Left lung (tissue), 10 donors: ENCODE results near the gene PGBD5. TPM values are rescaled to one million over a fixed set of nuclear protein-coding genes. Genes with fewer than 3 reads are reported as not detected.
"Not testable (repeated sequence)": the region's sequence is repeated elsewhere in the genome, so short reads cannot be mapped to it uniquely, and the experiment has no call there.

ENCODE experiments used
- ATAC-seq: fragments of 200-7000 bp; cut with Tn5 transposase; one replicate; pipeline ENCODE4 v1.9.1; 2020; ENCODE audit warnings: moderate library complexity
- DNase-seq, 4 donors: peaks; one replicate each; pipeline ENCODE4 v3.0.0-alpha.2; 2013 to 2020
- H3K27ac ChIP-seq, 2 donors: fragments of 200-600 bp; sonication (generic) in 1 of 2; one replicate each; pipeline versions ENCODE4 v1.5.0 to v1.8.0; 2020 to 2021
- H3K27me3 ChIP-seq, 2 donors: fragments of 200-600 bp; sonication (generic) in 1 of 2; one replicate each; pipeline versions ENCODE4 v1.5.0 to v1.8.0; 2020 to 2021
- H3K36me3 ChIP-seq, 2 donors: fragments of 200-600 bp; sonication (generic) in 1 of 2; one replicate each; pipeline versions ENCODE4 v1.5.0 to v1.8.0; 2020 to 2021
- H3K4me1 ChIP-seq, 2 donors: fragments of 200-600 bp; one replicate each; pipeline ENCODE4 v1.8.0; 2021
- H3K4me3 ChIP-seq, 2 donors: fragments of 200-600 bp; sonication (generic) in 1 of 2; one replicate each; pipeline versions ENCODE4 v1.5.0 to v1.8.0; 2020 to 2021; ENCODE audit warnings: mild to moderate bottlenecking in 1 of 2
- H3K9me3 ChIP-seq, 2 donors: fragments of 200-600 bp; sonication (generic) in 1 of 2; one replicate each; pipeline versions ENCODE4 v1.5.0 to v1.8.0; 2020 to 2021
- intact Hi-C, 2 donors: fragments of 100-400 bp; cut with DNase I; formaldehyde crosslinking; loops; one replicate each; pipeline versions ENCODE4 v1.11.2 to v1.14.2; 2022
- polyA plus RNA-seq, 6 donors: library from polyadenylated mRNA; unstranded; fragments of 120-200 nt; gene quantifications; one replicate each; pipeline ENCODE4 v1.2.1, GENCODE V29; 2013; ENCODE audit not compliant: insufficient read length in 6 of 6
- total RNA-seq, 2 donors: library from RNA; stranded (reverse); fragmentation: NEBNext Ultra II Directional; extraction: Animal tissue kit (Norgen Biotek cat#: 25700); gene quantifications; one replicate each; pipeline ENCODE4 v1.2.1, GENCODE V29; 2021
- TF ChIP-seq, protein P1 (sequence below), 2 donors: fragments of 200-600 bp; sonication (generic) in 1 of 2; IDR thresholded peaks; one replicate each; pipeline versions ENCODE4 v1.5.0 to v1.8.0; 2021; ENCODE audit warnings: antibody characterized with exemption in 2 of 2
- donor health status: DM: no; HTN: yes; CAD: no.
- donor health status: DM: no; HTN: no; CAD: no.

Gene PGBD5
- total and polyA plus RNA-seq, 8 donors = 2.3 to 10.1 (median 4.8) TPM

DNA sequence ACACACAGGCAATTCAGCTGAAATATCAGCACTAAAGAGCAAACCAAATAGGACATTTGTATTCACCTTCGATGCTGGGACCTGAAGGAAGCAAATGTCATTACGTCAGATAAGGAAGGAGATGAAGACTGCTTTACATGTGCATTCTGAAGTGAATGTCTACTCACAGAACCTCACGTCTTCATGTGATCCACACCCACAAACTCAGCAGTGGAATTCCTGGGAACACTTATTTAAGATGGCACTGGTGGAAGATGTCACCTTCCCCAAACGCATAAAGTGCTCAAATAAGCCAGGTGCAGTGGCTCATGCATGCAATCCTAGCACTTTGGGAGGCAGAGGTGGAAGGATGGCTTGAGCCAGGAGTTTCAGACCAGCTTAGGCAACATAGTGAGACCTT, 11.4 kb downstream of the PGBD5 start:
- TF ChIP-seq, protein P1, sequence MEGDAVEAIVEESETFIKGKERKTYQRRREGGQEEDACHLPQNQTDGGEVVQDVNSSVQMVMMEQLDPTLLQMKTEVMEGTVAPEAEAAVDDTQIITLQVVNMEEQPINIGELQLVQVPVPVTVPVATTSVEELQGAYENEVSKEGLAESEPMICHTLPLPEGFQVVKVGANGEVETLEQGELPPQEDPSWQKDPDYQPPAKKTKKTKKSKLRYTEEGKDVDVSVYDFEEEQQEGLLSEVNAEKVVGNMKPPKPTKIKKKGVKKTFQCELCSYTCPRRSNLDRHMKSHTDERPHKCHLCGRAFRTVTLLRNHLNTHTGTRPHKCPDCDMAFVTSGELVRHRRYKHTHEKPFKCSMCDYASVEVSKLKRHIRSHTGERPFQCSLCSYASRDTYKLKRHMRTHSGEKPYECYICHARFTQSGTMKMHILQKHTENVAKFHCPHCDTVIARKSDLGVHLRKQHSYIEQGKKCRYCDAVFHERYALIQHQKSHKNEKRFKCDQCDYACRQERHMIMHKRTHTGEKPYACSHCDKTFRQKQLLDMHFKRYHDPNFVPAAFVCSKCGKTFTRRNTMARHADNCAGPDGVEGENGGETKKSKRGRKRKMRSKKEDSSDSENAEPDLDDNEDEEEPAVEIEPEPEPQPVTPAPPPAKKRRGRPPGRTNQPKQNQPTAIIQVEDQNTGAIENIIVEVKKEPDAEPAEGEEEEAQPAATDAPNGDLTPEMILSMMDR (IDR thresholded peaks at IDR 0.05) = no peak

DNA sequence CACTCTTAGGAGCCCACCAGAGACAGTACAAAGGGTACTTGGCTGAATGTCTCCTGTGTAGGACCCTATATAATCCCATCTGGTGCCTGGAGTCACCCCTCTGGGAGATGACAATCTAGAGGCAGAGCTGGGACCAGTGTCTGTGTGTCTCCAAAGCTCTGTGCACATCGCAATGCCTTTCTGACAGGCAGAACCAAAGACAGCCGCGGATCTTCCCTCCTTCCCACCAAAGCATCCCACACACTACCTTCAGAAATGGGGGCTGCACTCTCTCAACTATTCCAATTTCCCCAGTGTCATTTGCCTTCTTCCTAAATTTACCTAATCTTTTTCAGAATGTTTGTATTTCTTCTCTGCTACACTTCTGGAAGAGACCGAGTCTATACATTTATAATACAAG, 12.0 kb downstream of the PGBD5 start:
- no peaks in the 10 kb centered on the region for H3K36me3 ChIP-seq
- no peak overlapping the region for H3K4me3 ChIP-seq
- no peak overlapping the region for H3K27ac ChIP-seq
- H3K27me3 ChIP-seq = peaks cover 0 to 22% of the 10 kb centered on the region in 2 donors
- no peaks in the 10 kb centered on the region for H3K4me1 ChIP-seq
- no peaks in the 10 kb centered on the region for H3K9me3 ChIP-seq
- ATAC-seq (no peak), DNase-seq (no peak)
- TF ChIP-seq, protein P1 (IDR thresholded peaks at IDR 0.05) = no peak
- intact Hi-C loops = no loop called here

More for the DNA sequence above, 11.4 kb downstream of the PGBD5 start:
- H3K27me3 ChIP-seq = peaks cover 0 to 28% of the 10 kb centered on the region in 2 donors
- H3K27ac ChIP-seq = no peak overlapping the region
- intact Hi-C loops = no loop called here
- H3K4me3 ChIP-seq = no peak overlapping the region
- DNase-seq (no peak), ATAC-seq (no peak)
- no peaks in the 10 kb centered on the region for H3K36me3 ChIP-seq
- no peaks in the 10 kb centered on the region for H3K4me1 ChIP-seq
- H3K9me3 ChIP-seq = no peaks in the 10 kb centered on the region

DNA sequence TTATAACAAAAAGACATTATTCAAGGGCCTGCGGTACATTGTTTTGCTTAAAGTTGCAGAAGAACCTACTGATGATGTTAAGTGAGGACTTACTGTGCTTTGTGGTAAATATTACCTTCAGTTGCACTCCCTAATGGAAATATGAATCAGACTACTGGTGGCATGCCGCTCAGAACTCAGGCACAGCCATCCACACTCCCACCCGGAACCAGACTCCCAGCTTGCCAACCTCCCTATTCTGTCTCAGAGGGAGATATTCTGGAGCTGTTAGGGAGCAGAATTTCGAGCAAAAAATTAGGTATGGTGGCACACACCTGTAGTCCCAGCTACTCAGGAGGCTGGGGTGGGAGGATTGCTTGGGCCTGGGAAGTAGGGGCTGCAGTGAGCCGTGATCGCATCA, 13.1 kb downstream of the PGBD5 start:
- TF ChIP-seq, protein P1 (IDR thresholded peaks at IDR 0.05) = no peak
- H3K27ac ChIP-seq = no peak overlapping the region
- intact Hi-C loops = no loop called here
- no peak for ATAC-seq
- no peaks in the 10 kb centered on the region for H3K36me3 ChIP-seq
- peaks cover 0 to 19% of the 10 kb centered on the region in 2 donors for H3K27me3 ChIP-seq
- no peaks in the 10 kb centered on the region for H3K9me3 ChIP-seq
- H3K4me1 ChIP-seq = no peaks in the 10 kb centered on the region
- DNase-seq = no peak
- no peak overlapping the region for H3K4me3 ChIP-seq

DNA sequence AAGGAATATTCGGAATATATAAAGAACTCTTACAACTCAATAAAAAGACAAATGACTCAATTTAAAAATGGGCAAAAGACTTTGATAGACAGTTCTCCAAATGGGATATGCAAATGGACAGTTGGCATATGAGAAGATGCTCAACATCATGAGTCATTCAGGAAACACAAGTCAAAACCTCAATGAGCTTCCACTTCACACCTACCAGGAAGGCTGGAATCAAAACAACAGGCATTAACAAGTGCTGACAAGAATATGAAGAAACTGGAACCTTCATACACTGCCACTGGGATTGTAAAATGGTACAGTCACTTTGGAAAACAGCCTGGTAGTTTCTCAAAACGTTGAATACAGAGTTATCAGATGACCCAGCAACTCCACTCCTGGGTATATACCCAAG, 17.2 kb downstream of the PGBD5 start:
- DNase-seq (no peak), ATAC-seq (no peak)
- Histone ChIP-seq H3K4me1 (no peaks in the 10 kb centered on the region), H3K27ac (no peak overlapping the region), H3K27me3 (no peaks in the 10 kb centered on the region), H3K36me3 (no peaks in the 10 kb centered on the region), H3K4me3 (no peak overlapping the region), H3K9me3 (no peaks in the 10 kb centered on the region)
- TF ChIP-seq, protein P1 (IDR thresholded peaks at IDR 0.05) = no peak
- intact Hi-C loops = no loop called here

DNA sequence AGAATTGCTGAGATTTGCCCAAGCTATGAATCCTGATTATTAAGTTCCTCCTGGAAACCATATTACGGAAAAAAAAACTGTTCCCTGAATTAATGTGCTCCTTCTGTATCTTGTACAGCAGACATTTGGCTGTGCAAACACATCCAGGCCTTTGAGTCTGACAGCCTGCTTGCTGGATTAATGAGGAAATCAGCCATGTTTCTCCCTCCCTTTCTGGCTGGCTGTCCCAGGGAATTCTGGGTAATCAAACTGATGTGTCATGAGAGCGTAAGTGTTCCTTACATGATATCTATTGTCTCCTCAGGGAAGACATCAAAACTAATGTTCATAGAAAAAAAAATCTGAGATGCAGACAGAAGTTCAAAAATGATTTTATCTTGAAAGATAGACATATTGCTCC, 18.8 kb downstream of the PGBD5 start:
- Histone ChIP-seq H3K4me1 (no peaks in the 10 kb centered on the region), H3K36me3 (no peaks in the 10 kb centered on the region), H3K27me3 (no peaks in the 10 kb centered on the region), H3K27ac (no peak overlapping the region), H3K9me3 (no peaks in the 10 kb centered on the region), H3K4me3 (no peak overlapping the region)
- DNase-seq (peak in 1 of 4 donors; percentile 5), ATAC-seq (no peak)
- TF ChIP-seq, protein P1 (IDR thresholded peaks at IDR 0.05) = no peak
- intact Hi-C loops = no loop called here

DNA sequence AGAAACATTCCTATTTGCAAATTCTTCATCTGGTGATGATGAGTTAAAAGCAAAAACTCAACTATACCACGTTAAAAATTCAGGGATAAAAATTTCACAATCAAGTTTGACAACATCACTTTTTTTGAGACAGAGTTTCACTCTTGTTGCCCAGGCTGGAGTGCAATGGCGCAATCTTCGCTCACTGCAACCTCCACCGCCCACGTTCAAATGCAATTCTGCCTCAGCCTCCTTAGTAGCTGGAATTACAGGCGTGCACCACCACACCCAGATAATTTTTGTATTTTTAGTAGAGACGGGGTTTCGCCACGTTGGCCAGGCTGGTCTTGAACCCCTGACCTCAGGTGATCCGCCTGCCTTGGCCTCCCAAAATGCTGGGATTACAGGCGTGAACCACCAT, 19.4 kb downstream of the PGBD5 start:
- intact Hi-C loops, ATAC-seq, DNase-seq, H3K4me1 ChIP-seq, H3K27me3 ChIP-seq, H3K27ac ChIP-seq, H3K4me3 ChIP-seq, H3K36me3 ChIP-seq, H3K9me3 ChIP-seq: not testable (repeated sequence)
